SK-N-MC (cell line): ENCODE measurements around the gene TNFRSF6B.
"Not testable (repeated sequence)": the region's sequence is repeated elsewhere in the genome, so short reads cannot be mapped to it uniquely, and the experiment has no call there.

ENCODE experiments used
- EZH2 ChIP-seq: fragments of 200-600 bp; sonication (generic); IDR thresholded peaks from one replicate; pipeline ENCODE4 v1.6.1; 2017; ENCODE audit warnings: antibody characterized with exemption
- FOXP2 ChIP-seq: optimal IDR thresholded peaks from 2 replicates; pipeline ENCODE3; 2011; ENCODE audit warnings: mild to moderate bottlenecking, moderate library complexity; ENCODE audit not compliant: insufficient read depth; ENCODE audit errors: extremely low read length, control extremely low read depth
- POLR2AphosphoS5 ChIP-seq: IDR thresholded peaks from 2 replicates; pipeline ENCODE4 v1.6.1; 2012; ENCODE audit warnings: mild to moderate bottlenecking, low read depth, low read length, borderline replicate concordance

DNA sequence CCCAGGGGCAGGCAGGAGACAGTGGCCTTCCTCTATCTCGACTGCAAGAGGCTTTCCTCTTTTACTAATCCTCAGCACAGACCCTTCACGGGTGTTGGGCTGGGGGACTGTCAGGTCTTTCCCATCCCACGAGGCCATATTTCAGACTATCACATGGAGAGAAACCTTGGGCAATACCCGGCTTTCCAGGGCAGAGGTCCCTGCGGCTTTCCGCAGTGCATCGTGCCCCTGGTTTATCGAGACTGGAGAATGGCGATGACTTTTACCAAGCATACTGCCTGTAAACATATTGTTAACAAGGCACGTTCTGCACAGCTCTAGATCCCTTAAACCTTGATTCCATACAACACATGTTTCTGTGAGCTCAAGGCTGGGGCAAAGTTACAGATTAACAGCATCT lies 36.3 kb upstream of the TNFRSF6B start:
- not testable (repeated sequence) for TF ChIP-seq EZH2, POLR2AphosphoS5, FOXP2
